Measurements from ENCODE around the gene CST5.
"Not testable (repeated sequence)": the region's sequence is repeated elsewhere in the genome, so short reads cannot be mapped to it uniquely, and the experiment has no call there.

CST5 gene

GRCh38 chr20:23887856-23888255 lies 8.3 kb upstream of the CST5 start:
- no peak for DNase-seq

- no peak for DNase-seq
Measured at GRCh38 chr20:23884771-23885162, 5.2 kb upstream of the CST5 start.

GRCh38 chr20:23884136-23884770 lies 4.7 kb upstream of the CST5 start:
- DNase-seq: no peak

GRCh38 chr20:23881371-23881770 lies 1.8 kb upstream of the CST5 start:
- DNase-seq: no peak

- DNase-seq: no peak
Measured at GRCh38 chr20:23880417-23880816, 869 bp upstream of the CST5 start.

- DNase-seq: no peak
Measured at GRCh38 chr20:23879811-23880374, 345 bp upstream of the CST5 start.

GRCh38 chr20:23878787-23879186 lies 761 bp downstream of the CST5 start:
- no peak for DNase-seq

DNA sequence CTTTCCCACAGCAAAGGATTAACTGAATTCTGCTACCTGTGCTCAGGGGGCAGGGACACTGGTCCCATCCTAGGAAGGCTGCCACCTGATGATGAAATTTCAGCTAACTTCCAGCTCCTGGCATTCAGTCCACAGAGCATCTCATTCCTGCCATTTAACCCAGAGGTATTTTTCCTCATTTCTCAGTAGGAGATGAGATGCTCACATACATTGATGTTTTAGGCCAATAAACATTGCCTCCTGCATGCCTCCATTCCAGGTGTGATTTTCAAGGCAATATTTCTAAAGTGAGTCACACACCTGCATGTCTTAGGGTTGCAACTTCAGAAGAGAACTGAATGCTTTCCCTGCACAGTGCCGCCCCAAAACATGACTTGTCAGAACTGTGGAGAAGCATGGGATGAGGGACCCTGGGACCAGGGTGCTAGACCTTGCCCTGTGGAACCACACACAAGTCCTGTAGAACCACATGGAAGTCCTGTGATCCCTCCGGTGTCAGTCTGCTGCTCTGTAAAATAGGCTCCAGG lies 1.5 kb downstream of the CST5 start:
- not testable (repeated sequence) for DNase-seq

- no peak for DNase-seq
Measured at GRCh38 chr20:23877524-23877923, 2.0 kb downstream of the CST5 start.

- DNase-seq: no peak
Measured at GRCh38 chr20:23875606-23876237, 3.8 kb downstream of the CST5 start.

- DNase-seq: no peak
Measured at GRCh38 chr20:23874747-23875146, 4.8 kb downstream of the CST5 start.

DNA sequence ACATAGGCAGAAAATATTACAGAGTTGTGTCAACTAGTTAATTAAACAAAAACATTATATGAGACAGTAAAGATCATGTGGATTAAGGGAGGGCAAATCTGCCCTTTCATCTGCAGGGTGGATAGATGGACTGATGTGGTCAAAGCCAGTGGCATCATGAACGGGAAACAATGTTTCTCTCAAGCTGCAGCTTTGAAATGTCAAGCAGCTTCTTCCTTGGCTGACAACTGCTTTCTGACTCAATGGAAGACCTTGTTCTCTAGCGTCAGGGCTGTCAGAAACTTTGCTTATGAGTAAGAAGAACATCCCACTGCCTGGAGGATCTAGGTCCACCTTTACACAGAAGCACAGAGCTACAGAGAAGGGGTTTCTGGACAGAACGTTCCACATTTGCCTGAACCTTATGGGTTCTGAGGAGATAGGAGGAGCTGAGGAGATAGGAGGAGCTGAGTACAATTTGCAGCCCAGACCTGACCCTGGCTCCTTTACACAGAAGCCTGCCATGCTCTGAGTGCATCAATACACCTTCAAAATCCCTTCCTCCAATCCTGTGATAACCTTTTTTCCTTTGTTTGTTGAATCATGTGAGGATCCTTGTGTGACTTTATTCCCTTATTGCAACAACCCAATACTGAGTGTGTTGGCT lies 6.1 kb downstream of the CST5 start:
- DNase-seq: no peak

DNA sequence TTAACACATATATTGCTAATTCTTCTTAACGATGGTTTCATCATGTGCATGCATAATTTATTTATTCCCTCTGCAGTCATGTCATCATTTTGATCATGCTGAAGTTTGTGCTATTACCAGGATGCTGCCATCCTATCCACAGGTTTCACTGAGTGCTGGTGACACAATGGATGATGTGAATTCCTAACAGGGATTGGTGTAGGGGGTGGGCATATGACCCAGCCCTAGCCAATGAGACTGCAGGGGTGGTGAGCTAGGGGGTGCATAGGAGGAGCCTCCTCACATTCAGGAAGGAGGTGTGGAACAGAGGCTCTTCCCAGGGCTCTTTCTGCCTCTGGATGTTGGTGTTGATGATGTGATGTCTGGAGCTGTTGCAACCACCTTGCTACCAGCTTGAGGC lies 7.5 kb downstream of the CST5 start:
- DNase-seq: no peak

GRCh38 chr20:23870461-23870860 lies 9.1 kb downstream of the CST5 start:
- DNase-seq: no peak

DNA sequence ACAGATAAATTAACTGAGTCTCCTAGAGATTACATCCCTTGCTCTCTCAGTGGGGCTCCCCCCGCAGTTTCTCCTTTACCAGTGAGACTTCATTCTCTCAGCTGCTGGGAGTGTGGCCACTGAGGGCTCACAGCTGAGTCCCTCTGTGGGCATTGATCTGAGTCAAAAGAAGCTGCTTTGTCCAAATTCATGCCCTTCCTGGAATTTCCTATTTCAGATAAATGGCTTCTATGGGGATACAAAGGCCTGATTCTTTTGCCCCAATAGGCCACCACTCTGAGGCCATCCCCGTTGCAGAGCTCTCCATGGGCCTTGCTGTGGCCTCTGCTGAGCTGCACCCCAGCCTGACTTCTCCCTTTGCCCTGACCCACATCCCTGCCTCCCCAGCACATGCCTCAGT lies 10.0 kb downstream of the CST5 start:
- DNase-seq: no peak

DNA sequence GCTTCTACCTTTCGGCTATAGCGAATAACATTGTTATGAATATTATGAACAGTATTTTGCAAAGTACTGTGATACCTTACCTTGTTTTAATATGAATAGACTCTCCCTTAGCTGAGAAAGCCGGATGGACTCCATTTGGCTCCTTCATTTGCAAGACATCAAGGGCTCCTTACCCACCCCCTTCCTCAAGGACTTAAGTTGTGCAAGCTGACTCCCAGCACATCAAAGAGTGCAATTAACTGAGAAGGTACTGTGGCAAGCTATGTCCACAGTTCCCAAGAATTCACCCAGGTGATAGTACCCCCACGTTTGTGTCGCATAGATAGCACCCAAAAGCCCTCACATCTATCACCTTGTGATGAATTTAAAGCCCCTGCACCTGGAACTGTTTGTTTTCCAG lies 11.2 kb downstream of the CST5 start:
- no peak for DNase-seq

GRCh38 chr20:23867152-23867776 lies 12.3 kb downstream of the CST5 start:
- DNase-seq: no peak

GRCh38 chr20:23860771-23861170 lies 18.8 kb downstream of the CST5 start:
- not testable (repeated sequence) for DNase-seq

- DNase-seq: no peak
Measured at GRCh38 chr20:23857962-23858595, 21.5 kb downstream of the CST5 start.

DNA sequence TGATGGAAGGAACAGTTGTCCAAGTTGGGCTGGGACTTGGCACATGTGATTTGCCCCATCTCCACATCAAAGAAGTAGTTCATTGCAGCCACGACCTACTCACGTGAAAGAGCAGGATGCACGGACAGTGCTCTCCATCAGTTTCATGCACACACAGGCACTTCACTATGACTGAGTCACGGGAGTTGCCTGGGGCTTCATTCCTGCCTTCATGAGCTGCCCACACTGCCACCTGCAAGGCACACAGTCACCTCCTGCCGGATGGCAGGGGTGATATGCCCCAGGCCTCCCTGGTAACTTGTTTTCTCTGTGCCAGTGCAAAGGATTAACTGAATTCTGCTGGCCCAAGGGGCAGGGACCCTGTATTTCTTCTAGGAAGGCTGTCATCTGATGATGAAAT lies 22.8 kb downstream of the CST5 start:
- DNase-seq: no peak

DNA sequence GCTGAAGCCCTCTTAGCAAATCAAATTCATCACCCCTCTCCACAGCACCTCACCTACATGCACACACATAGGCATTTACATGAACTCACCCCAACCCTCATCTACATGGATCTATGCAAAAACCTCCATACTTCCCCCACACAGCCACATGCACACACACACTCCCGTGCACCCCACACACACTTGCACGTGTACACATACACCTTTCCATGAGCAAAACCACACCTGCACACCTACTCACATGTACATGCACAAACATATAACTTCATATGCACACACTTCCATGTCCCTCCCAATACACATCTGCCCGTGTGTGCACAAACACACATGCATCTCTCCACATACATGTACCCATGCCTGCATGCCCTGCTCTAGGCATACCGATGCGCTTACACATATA lies 23.3 kb downstream of the CST5 start:
- no peak for DNase-seq

GRCh38 chr20:23841693-23842092 lies 37.9 kb downstream of the CST5 start:
- no peak for DNase-seq

DNA sequence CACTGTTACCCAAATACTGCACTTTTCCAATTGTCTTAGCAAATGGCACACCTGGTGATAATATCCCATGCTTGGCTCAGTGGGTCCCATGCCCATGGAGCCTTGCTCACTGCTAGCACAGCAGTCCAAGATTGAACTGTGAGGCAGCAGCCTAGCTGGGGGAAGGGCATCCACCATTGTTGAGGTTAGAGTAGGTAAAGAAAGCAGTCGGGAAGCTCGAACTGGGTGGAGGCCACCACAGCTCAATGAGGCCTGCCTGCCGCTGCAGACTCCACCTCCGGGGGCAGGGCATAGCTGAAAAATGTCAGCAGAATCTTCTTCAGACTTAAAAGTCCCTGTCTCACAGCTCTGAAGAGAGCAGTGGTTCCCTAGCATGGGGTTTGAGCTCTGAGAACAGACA lies 43.8 kb downstream of the CST5 start:
- DNase-seq: no peak
